HG02642 (cell line): ENCODE measurements around the gene RBMX2.
"Not testable (repeated sequence)": the region's sequence is repeated elsewhere in the genome, so short reads cannot be mapped to it uniquely, and the experiment has no call there.

Experiments used
- ATAC-seq: cut with Tn5 transposase; IDR thresholded peaks from one replicate; pipeline ENCODE4 v1.9.1; 2021; ENCODE audit warnings: mild to moderate bottlenecking; ENCODE audit not compliant: unreplicated experiment, poor library complexity

The RBMX2 gene, protein sequence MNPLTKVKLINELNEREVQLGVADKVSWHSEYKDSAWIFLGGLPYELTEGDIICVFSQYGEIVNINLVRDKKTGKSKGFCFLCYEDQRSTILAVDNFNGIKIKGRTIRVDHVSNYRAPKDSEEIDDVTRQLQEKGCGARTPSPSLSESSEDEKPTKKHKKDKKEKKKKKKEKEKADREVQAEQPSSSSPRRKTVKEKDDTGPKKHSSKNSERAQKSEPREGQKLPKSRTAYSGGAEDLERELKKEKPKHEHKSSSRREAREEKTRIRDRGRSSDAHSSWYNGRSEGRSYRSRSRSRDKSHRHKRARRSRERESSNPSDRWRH

DNA sequence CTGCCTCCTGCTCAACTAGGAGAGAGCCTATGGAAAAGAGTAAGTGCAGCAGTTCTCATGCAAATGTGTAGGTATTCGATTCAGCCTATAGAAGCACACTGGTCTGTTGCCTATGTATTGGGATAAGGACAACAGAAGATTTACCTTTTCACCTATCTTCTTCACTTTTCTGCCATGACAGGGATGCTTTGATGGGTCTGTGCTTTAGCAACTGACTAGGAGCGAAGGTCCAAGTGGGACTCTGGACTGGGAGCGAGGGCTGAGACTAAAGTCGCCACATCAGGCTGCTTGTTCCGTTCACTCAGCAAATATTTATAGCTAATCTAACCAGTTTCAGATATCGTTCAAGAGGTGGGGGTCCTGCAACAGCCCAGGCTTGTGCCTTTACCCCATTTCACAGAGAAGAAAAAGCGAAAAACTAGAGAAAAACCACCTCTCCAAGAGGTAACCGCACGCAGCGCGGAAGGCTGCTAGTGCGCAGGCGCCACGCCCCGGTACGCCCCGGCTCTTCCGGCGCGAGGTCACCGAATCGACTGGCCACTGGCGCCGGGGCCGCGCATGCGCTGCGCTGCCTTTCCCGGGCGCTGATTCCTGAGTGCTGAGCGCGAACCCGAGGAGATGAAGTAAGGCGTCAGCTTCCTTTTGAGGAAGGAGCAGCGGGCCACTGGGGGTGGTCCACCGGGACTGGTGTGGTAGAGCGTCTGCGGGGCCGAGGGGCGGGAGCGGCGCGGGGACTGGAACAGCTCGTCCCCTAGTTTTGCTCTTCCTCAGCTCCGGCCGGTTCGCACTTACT, at the start of gene RBMX2:
Gene RBMX2 (plus strand): TSS at position 573 of the 793 bp plus-strand sequence. CDS start 46 bp downstream, at position 619.
- peak; percentile 98 for ATAC-seq

DNA sequence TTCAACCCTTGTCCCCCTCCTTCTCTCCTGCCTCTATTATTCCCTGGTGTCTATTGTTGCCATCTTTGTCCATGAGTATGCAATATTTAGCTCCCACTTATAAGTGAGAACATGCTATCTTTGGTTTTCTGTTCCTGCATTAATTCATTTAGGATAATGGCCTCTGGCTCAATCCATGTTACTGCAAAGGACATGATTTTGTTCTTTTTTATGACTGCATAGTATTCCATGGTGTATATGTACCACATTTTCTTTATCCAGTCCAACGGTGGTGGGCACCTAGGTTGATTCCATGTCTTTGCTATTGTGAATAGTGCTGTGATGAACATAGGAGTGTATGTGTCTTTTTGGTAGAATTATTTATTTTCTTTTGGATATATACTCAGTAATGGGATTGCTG, 49.7 kb upstream of the RBMX2 start:
- not testable (repeated sequence) for ATAC-seq

DNA sequence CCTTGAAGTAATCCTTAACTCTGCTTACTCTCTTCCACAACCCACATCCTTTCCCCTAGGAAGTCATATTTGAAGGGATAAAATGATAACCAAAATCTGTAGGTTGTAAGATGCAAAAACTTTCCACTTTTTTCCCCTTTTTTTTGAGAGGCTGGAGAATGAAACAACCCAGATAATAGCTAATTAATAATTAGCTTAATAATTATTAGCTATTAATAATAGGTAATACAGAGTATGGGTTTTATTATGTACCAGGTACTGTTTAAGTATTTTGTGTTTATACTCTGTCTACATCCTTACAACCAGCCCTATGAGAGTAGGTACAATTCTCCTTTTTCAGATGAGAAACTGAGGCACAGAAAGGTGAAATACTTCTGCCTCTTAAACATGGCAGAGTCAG, 25.7 kb upstream of the RBMX2 start:
- no peak for ATAC-seq

DNA sequence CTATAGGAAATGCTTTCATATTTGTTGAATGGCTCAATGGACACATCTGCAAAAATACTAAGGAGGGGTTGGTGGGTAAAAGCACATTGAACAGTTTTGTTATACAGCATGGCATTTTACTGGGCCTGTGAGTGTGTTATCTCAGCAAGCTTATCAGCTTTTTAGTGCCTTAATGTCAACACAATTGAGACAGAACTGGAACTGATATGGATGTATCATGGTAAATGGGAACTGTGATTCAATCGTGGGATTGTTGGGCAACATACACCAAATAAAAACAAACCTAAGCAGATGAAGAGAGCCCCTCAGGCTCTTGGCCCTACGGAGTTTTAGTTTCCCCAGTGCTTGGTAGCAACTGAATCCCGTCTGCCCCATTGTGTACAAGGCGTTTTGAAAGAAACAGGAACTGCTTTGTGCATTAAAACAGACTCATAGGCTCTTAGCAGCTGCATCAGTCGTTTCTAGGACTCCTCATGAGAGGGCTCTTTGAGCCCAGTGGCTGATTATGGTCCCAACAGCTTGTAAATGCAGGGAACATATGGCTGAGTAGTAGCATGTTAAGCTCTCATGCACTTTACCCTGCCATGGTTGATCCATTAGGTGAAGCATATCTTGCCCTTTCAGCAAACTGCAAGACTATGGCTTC, 23.6 kb upstream of the RBMX2 start:
- no peak for ATAC-seq

DNA sequence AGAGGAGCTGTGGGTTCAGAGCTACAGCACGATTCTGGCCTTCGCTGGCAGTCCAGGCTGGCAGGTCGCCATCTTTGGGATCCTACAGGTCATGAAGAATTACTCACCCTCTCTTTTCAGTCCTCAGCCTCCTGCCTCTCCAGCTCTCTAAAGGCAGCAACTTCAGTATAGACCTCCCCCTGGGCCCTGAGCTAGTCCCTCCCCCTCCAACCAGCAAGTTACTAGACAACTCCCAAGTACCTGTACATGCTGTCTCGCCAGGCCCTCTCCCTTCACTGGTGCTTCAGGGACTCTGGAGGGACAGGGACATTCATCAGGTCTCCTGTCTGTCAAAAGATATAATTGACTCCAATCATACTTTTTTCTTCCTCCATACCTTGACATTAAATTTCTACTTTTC, 16.3 kb upstream of the RBMX2 start, which contains the start of gene GPR119:
Gene GPR119 (minus strand): TSS at position 155 of the 400 bp plus-strand sequence. CDS start 227 bp downstream, outside the sequence.
- no peak for ATAC-seq

DNA sequence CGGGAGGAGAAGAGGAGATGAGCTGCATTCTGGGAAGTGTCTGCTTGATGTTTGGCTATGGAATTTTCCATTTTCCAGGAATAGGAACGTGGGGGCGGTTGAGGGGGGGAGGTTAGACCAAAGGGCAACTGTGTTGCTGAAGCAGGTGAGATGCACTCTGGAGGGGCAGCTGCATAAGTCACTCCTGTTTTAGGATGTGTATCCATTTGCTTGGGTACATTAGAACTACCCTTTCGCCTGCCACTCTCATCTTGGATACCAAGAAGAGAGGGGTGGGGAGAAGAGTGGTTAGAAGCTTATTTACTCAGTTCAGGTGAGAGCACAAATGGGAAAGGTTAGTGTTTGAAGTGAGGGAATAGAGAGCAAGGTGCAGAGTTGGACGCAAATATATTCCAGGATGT, 15.4 kb upstream of the RBMX2 start:
- ATAC-seq: no peak

DNA sequence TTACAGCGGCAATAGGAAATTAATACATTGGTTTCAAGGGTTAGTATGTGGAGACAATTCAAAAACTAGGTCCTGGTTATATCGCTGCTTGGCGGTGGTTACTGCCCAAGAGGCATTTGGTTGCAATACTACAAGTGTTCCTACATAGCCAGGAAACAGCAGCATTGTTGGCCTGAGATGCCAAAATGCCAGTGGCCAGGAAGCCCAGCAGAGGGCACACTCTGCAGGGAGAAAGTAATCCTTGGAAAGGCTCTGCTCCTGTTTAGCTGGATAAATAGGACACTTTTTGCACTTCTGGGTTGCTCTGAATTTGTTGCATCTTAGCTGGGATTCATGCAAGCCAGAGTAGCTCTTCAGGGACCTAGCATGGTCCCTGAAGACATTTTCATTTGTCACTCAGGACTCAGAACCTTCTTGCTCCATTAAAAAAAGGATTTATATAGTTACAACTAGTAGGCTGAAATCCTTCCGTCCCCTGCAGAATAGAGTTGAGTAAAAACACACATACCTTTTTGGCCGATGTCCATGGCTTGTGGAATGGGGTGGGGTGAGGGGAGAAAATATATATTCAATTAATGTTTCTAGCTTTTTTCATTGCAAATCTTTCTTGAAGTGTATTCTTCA, 8.2 kb upstream of the RBMX2 start:
- no peak for ATAC-seq

DNA sequence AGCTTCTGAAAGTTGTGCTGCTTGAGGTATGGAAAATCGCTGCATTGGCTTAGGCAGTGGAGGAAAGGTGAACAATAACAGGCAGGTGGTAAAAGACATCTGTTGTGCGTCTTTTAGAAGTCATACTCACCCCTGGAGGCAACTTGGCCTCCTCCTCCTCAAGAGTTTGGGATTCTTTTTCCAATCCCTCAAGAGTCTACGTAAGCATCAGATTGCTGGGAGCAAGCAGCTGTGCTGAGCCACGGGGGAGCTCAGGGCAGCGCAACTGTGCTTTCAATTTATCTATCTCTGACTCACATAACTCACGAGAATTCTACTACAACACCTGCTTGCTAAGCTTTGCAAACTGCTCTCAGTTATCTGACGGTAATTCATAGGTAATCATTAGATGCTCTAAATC, 6.4 kb upstream of the RBMX2 start:
- ATAC-seq: no peak

DNA sequence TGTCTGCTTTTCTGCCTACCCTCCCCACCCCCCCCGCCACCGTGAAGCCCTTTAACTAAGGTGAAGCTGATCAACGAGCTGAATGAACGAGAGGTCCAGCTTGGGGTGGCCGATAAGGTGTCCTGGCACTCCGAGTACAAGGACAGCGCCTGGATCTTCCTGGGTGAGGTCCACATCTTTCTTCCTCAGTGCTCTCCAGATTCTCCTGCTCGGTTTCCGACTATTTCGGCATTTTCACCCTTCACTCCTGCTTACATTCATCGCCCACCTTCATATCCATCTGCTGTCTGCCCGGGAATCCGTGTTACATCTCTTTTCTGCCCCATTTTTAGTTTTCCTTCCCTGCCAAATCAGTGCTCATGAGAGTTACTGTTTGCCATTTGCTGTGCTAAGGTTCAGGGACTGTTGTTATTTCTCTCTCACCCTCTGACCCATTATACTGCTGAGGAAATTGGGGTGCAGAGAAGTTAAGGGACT, 459 bp downstream of the RBMX2 start:
- ATAC-seq: no peak

DNA sequence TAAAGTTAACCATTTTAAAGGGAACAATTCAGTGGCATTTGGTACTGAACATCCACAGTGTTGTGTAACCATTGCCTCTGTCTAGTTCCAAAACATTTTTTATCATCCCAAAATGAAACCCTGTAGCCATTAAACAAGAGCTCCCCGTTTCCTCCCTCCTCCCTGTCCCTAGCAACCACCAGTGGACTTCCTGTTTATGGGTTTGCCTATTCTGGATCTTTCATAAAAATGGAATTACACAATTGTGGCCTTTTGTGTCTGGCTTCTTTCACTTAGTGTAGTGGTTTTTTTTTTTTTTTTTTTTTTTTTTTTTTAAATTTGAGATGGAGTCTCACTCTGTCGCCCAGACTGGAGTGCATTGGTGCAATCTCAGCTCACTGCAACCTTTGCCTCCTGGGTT, 11.6 kb downstream of the RBMX2 start:
- no peak for ATAC-seq

DNA sequence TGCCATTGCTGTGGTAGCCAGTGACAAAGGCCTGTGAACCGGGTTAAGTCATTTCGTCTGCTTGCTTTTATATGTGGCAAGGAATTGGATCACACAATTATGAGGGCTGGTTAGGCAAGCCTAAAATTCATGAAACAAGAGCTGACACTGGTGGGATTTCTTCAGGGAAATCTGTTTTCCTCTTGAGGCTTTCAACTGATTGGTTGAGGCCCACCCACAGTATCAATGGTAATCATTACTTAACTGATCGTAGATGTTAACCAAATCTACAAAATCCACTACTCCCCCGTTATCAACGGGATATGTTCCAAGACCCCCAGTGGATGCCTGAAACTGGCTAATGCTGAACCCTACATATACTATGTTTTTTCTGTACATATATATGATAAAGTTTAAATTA, 13.0 kb downstream of the RBMX2 start:
- ATAC-seq: no peak

DNA sequence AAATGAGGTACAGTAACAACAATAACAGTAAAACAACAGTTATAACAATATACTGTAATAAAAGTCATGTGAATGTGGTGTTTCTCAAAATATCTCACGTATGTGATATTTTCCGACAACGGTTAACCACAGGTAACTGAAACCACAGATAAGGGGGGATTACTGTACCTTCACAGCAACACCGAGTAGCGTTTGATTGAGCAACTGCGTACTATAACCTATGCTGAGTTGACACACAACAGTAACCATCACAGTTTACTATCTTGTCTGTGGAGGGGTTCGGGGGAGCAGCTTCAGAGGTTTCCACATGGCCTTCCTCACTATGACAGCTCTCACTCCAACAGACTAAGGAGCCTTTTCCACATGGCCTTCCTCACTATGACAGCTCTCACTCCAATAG, 13.4 kb downstream of the RBMX2 start:
- ATAC-seq: no peak

DNA sequence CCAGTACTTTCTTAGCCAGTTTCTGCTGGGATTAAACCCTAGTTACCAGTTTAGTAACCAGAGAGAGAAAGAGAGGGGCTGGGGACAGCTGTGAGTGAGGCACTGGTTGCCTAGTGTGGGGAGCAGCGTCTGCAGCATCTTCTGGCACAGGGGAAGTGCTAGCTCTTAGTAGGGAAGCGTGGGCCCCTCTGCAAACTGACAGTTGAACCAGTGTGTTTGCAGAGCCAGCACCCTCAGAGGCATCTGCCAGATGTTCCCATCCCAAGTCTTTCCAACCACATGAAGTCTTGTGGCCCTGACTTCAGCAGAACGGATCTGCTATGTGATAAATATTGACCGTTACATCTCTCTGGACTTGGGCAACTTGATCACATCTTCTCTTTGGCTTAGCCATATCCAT, 15.0 kb downstream of the RBMX2 start:
- ATAC-seq: no peak

DNA sequence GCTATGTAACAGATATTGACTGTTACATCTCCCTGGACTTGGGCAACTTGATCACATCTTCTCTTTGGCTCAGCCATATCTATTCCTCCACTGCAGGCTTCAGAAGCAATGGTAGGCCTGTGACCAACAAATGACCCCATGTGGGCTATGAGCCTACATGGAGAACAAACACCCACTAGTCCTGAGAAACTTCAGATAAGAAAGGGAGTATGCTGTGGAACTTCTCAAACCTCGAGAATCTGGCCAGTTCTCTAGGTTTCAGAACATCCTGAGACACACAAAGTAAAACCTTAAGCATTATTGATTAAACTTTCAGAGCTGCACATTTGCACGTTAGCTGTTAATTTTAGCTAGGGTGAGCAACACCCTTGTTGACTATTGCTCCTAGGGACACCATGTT, 16.3 kb downstream of the RBMX2 start:
- ATAC-seq: no peak

DNA sequence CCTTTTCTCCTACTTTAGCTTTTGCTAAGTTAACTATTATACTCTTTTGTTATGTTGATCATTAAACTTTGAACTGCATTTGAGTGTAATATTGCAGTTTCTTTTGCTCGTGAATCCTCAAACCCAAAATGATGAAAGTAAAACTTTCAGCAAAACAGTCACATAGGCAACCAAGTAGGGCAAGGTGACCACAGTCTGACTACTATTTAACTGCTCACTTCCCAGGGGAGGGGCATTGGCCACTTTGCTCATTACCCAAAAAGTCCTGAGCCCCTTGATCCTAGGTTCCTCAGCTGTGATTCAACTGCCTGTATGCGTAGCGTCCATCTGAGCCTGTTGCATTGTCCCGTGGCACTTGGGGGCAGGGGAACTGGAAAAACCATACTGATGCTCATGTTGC, 17.0 kb downstream of the RBMX2 start:
- no peak for ATAC-seq

DNA sequence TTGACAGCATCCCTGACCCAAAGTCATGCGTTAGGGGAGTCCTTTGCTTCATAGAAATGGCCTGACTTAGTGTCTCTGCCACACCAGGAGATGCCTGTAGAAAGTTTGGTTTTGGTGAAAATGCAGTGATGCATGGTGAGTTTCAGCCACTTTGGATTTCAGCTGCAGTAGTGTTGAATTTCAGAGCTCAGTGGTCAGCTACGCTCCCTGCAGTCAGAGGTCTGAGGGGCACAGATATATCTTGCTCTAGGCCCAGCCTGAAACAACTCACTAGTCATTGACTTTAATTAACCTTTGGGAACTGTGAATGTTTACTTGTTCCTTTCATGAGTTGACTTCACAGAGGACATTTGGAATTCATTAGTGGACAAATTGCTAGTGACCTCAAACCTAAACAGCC, 17.5 kb downstream of the RBMX2 start:
- no peak for ATAC-seq

DNA sequence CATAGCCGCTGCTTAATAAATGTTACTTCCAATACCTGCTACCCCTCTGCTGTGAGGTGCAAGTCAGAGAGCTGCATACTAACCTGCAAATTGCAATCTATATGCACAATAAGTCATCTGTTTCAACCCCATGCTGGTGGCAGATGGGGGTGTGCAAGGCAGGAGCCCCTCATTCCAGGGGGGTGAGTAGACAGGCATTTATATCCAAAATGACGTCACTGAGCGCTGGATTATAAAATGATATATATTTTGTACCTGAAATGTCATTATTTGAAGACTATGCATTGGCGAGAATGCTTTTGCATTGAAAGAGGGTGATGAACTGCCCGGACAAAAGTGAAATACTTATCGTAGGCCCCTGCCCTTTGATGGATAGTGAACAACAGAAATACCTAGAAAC, 24.7 kb downstream of the RBMX2 start:
- ATAC-seq: no peak

DNA sequence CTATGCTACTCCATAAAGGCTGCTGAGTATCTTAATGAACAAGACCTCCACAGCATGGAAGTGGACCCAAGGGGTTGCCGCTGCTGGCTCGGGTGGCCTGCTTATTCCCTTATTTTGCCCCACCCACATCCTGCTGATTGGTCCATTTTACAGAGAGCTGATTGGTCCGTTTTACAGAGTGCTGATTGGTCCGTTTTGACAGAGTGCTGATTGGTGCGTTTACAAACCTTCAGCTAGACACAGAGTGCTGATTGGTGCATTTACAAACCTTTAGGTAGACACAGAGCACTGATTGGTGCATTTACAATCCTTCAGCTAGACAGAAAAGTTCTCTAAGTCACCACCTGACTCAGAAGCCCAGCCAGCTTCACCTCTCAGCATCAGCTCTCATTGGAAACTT, 27.4 kb downstream of the RBMX2 start:
- not testable (repeated sequence) for ATAC-seq

DNA sequence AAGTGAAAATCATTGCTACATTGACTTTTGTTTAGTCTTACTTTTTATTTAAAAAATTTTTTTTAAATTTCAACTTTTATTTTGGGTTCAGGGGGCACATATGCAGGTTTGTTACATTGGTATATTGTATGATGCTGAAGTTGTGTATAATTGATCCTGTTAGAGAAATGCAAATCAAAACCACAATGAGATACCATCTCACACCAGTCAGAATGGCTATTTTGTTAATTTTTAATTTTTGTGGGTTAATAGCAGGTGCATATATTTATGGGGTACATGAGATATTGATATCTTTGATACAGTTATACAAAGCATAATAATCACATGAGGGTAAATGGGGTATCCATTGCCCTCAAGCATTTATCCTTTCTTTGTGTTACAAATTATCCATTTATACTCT, 34.1 kb downstream of the RBMX2 start:
- no peak for ATAC-seq

DNA sequence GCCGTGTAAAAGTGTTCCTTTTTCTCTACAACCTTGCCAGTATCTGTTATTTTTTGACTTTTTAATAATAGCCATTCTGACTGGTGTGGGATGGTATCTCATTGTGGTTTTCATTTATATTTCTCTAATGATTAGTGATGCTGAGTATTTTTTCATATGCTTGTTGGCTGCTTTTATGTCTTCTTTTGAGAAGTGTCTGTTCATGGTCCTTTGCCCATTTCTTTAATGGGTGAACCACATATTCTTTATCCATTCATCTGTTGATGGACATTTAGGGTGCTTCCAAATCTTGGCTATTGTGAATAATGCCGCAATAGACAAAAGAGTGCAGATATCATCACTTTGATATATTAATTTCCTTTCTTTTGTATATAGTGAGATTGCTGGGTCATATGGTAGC, 36.2 kb downstream of the RBMX2 start:
- not testable (repeated sequence) for ATAC-seq

DNA sequence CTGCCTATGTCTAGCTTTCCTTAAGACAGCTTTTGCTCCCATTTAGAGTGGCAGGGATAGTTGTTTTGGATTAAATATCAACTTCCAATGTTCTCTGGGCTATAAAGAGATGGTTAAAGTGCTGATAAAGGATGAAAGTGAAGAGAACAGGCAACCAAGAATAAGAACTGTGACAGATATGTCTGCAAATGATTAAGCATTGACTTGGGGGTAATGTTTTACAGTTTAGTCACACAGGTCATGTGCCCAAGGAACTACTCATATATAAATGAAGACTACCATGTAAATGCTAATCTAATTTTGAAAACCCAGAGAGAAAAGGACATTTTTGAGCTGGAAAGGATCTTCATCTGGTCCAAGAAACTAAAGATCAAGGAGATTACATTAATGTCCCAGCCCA, 42.1 kb downstream of the RBMX2 start:
- no peak for ATAC-seq
